Adipose tissue (tissue), 3 donors: ENCODE measurements around the gene UBE2E2. TPM values are rescaled to one million over a fixed set of nuclear protein-coding genes. Genes with fewer than 3 reads are reported as not detected.
"Not testable (repeated sequence)": the region's sequence is repeated elsewhere in the genome, so short reads cannot be mapped to it uniquely, and the experiment has no call there.

ENCODE experiments used
- H3K27ac ChIP-seq: one replicate; pipeline ENCODE4 v1.5.1; 2013; ENCODE audit warnings: low read depth, low read length
- WGBS, 3 donors: extraction: QIAGEN DNeasy Blood & Tissue Kit; methylation state at CpG; one replicate each; pipeline ENCODE4 v1.1.7; 2013; 5-methylcytosine and 5-hydroxymethylcytosine counted together
- polyA plus RNA-seq, 3 donors: library from polyadenylated mRNA; stranded (reverse); fragments of 200-250 nt; gene quantifications; one replicate each; pipeline ENCODE4 v1.2.3, GENCODE V29; 2013
- donor health status: healthy with polysubstance abuse.
- donor health status: Bipolar disorder and iron deficiency.
- donor health status: healthy.

The UBE2E2 gene
- polyA plus RNA-seq, 3 donors = 5.5 to 32.2 (median 24.3) TPM

GRCh38 chr3:23594894-23595670 is 392.0 kb downstream of the UBE2E2 start:
- H3K27ac ChIP-seq = no peak overlapping the region
- WGBS, 3 donors = 75 to 80% (median 78%) methylated on average over 5 of the region's 5 CpGs

- H3K27ac ChIP-seq = no peak overlapping the region
These were observed 392.7 kb downstream of the UBE2E2 start for GRCh38 chr3:23595851-23596250.

DNA sequence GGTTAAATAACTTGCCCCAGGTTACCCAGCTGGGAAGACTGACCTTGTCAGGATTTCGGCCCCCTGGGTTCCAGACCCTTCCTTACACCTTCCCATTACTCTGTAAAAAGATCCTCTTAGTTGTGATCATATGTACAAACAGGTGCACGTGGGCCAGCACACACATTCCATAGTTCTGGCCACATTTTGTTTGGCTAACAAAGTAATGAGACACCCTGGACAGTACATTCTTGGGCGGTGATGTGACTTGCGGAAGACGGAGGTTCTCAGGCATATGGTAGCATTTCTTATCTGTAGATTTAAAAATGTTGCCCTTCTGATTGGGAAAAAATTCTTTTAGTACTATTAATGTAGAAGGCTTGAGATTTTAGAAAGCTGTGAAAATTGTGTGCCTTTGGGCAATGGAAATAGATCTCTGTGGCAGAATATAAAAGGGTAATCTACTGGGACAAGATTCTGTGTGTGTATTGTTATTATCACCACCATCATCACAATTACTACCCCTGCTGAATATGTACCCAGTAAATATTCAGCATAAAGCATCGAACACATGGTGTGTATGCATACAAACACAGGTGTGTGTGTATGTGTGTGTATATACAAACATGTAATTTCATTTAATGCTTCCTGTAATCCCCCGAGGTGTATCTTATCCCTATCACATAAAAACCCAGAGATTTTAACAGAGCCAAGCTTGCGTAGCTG is 397.2 kb downstream of the UBE2E2 start:
- no peak overlapping the region for H3K27ac ChIP-seq
- WGBS, 3 donors = 77 to 94% (median 91%) methylated on average over 8 of the region's 8 CpGs

GRCh38 chr3:23601091-23601822 is 398.1 kb downstream of the UBE2E2 start:
- WGBS, 3 donors = 66 to 81% (median 72%) methylated on average over 11 of the region's 11 CpGs
- H3K27ac ChIP-seq = no peak overlapping the region

DNA sequence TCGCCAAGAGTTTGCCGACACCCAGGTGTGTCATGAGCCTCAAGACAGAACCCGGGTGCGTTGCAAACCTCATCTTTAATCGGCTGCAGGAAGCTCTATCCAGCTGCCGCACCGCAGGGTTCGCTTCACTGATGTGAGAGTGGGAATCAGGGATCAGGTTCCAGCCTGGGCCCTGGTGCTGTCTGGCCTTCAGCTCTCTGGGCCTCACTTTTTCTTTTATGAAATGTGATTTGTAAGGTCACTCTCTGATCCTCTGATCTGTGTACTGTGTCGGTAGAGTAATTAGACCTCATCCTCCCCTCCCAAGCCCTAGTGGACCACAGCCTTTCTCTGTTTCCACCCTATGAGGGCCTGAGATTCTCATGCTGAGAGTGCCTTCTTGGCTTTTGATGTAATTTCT is 399.8 kb downstream of the UBE2E2 start:
- H3K27ac ChIP-seq = no peak overlapping the region
- 91 to 93% (median 92%) methylated on average over 9 of the region's 9 CpGs for WGBS, 3 donors

DNA sequence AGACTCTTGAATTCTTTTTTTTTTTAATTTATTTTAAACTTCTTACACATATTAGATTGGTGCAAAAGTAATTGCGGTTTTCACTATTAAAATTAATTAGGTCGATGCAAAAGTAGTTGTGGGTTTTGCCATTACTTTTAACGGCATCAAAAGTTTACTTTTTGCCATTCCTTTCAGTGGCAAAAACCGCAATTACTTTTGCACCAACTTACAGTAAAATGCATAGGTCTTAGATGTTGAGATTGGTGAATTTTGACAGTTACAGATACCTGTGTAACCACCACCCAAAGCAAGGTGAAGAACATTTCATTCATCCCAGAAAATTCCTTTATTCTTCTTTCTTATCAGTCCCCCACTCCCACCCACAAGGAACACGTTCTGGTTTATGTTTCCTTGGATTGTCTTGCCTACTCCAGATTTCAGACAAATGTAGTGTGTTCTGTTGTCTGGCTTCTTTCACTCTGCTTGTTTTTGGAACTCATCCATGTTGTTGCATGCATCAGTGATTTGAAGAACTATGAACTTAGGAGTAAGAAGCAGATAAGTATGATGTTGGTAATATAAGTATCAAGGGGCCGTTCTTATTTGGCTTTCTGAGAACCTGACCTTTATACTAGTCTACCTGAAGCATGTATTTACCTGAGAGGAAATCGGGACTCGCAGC is 404.2 kb downstream of the UBE2E2 start:
- WGBS, 3 donors = 65 to 73% (median 71%) methylated on average over 8 of the region's 8 CpGs
- H3K27ac ChIP-seq = no peak overlapping the region

DNA sequence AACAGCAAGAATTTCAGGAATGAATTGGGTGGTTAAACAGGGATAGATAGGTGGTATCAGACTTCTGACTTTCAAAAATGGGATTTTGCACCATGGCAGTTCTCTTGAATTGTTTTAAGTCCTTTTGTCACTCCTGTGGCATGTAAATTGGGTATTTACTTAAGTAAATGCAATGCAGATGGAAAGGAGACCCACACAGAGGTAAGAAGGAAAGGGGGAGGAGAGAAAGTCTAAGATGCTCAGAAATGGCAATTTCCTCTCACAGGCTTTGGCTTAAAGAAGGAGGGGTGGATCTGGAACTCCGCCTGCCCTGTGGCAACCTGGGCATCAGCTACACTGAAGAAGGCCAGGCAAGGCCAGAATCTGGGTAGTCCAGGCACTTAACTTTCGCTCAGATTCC is 405.5 kb downstream of the UBE2E2 start:
- H3K27ac ChIP-seq = no peak overlapping the region
- WGBS, 3 donors = 92 to 96% (median 94%) methylated on average over 2 of the region's 2 CpGs

DNA sequence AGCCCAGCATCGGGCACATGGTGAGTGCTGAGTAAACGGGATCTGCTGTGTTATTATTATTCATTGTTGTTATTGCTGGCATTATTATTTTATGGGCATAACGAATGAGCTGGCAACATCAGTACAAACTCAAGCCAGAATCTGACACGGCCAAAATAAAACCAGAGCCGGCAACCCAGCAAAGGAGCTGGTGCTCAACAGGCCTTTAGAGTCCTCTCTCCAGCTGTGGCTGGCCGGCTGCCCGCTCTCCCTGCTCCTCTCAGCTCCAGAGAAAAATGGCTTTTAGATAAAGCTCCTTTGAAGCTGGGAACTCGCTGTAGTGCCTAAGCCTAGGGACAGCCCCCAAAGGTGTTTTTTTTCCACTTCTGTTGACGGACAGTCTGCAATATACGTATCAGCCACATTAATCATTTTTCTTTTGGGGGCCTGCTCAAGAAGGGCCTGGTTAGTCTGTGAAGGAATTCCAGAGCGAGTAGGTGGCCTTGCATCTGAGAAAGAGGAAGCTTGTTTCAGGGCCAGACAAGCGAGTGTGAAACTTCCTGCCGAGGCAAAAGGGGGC is 408.7 kb downstream of the UBE2E2 start:
- WGBS, 3 donors = 25 to 33% (median 29%) methylated on average over 13 of the region's 13 CpGs
- no peak overlapping the region for H3K27ac ChIP-seq

- WGBS, 3 donors = 40 to 45% (median 44%) methylated on average over 15 of the region's 15 CpGs
- H3K27ac ChIP-seq = no peak overlapping the region
These were observed 409.3 kb downstream of the UBE2E2 start for GRCh38 chr3:23612296-23612891.

DNA sequence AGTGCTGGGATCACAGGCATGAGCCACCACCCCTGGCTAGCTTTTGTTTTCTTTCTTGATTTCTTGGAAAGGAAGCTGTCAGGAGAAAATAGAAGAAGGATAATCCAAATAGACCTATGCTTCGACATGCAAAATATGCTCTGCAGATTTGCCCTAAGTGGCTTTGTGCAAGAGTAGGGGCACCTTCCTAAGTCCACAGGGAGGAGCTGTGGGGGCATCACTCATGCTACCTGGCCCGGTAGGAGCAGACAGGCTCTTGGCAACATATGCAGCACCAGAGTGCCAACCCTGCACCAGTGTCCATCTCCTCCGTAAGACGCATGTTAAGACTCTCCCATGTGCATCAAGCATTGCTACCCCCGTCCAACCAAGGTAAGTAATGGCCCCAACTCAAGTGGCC is 411.9 kb downstream of the UBE2E2 start:
- WGBS, 3 donors = 93 to 96% (median 96%) methylated on average over 5 of the region's 5 CpGs
- H3K27ac ChIP-seq = no peak overlapping the region

- not testable (repeated sequence) for H3K27ac ChIP-seq
- WGBS, 3 donors = 92 to 94% (median 93%) methylated on average over 2 of the region's 2 CpGs
These were observed 415.3 kb downstream of the UBE2E2 start for GRCh38 chr3:23618475-23618874.

- WGBS, 3 donors = 80 to 85% (median 81%) methylated on average over 12 of the region's 12 CpGs
- H3K27ac ChIP-seq = no peak overlapping the region
These were observed 416.8 kb downstream of the UBE2E2 start for GRCh38 chr3:23619705-23620637.

DNA sequence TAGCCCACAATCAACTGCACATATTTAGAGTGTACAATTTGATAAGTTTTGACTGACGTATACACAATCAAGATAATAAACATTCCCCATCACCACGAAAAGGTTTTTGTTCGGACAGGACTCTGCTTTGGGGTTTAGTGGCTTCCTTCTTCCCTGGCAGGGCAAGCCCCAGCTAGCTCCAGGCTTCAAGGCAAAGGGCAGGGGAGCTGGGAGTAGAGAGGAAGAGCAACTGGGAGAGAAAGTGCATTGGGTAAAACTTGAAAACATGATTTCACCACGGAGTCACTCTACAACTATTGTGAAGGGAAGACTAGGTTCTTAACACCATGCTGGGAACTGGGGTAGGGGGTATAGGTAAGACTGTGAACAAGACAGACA is 417.5 kb downstream of the UBE2E2 start:
- WGBS, 3 donors = 43 to 62% (median 60%) methylated on average over 4 of the region's 4 CpGs

DNA sequence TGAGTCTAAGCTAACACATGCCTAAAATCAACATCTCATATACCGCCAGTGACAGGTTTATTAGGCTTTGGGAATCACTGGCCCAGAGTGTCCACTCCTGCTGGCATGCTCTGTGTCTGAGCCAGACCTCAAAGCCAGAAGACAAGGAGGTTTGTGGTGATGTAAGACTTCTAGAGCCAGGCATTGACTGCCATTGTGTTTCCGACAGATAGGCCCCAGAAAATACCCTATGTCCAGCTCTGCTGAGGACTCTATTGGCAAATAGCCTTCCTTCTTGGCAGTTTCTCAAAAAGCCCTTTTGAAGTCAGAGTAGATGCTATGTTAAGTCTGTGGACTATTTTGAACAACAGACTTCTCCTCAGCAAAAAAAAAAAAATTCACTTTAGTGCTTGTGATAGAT is 420.7 kb downstream of the UBE2E2 start:
- H3K27ac ChIP-seq = no peak overlapping the region
- 51 to 89% (median 85%) methylated on average over 2 of the region's 2 CpGs for WGBS, 3 donors

More for the DNA sequence above, 417.5 kb downstream of the UBE2E2 start:
- H3K27ac ChIP-seq = no peak overlapping the region

DNA sequence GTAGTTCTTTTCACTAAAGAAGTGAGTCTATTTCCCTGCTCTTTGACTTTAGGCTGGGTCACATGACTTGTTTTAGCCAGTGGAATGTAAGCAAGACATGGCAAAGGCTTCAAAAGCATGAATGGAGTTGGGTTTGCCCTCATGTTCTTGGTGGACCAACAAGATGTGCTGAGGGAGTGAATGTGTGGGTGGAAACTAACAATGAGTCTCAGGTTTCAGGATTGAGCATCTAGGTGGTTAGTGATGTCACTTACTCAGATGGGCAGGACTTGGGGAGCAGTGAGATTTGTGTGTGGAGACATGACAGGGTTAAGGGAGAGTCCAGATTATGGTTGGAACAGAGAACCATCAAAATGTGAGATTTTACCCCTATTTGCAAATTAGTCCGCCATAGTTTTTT is 421.2 kb downstream of the UBE2E2 start:
- 48 to 100% (median 91%) methylated on average over 1 of the region's 1 CpG for WGBS, 3 donors
- H3K27ac ChIP-seq = no peak overlapping the region

GRCh38 chr3:23626442-23626841 is 423.3 kb downstream of the UBE2E2 start:
- WGBS, 3 donors = 88 to 94% (median 90%) methylated on average over 2 of the region's 2 CpGs
- H3K27ac ChIP-seq = no peak overlapping the region

GRCh38 chr3:23629181-23629894 is 426.2 kb downstream of the UBE2E2 start:
- H3K27ac ChIP-seq = no peak overlapping the region

More at GRCh38 chr3:23629181-23629894, 426.2 kb downstream of the UBE2E2 start:
- WGBS, 3 donors = 44 to 77% (median 66%) methylated on average over 5 of the region's 5 CpGs
